HEK293 (cell line): Measurements from ENCODE around the gene MED29.
A peak's percentile ranks its signal among the peaks of the same experiment; 100 is the strongest.

Experiments used
- BCL11B ChIP-seq: fragments of 450-650 bp; formaldehyde crosslinking; IDR thresholded peaks from 2 replicates; pipeline ENCODE4 v1.5.1; 2016; ENCODE audit warnings: low read depth, missing biosample characterization, missing genetic modification characterization
- EGR2 ChIP-seq: fragments of 450-650 bp; formaldehyde crosslinking; IDR thresholded peaks from 2 replicates; pipeline ENCODE4 v1.5.1; 2016; ENCODE audit warnings: low read depth, missing biosample characterization, missing genetic modification characterization
- INSM2 ChIP-seq: fragments of 450-650 bp; formaldehyde crosslinking; IDR thresholded peaks from 2 replicates; pipeline ENCODE4 v1.5.1; 2016; ENCODE audit warnings: missing biosample characterization, missing genetic modification characterization
- KLF8 ChIP-seq: fragments of 450-650 bp; formaldehyde crosslinking; IDR thresholded peaks from 2 replicates; pipeline ENCODE4 v1.5.1; 2016; ENCODE audit warnings: missing biosample characterization, missing genetic modification characterization
- PATZ1 ChIP-seq: fragments of 450-650 bp; formaldehyde crosslinking; IDR thresholded peaks from 2 replicates; pipeline ENCODE4 v1.5.1; 2016; ENCODE audit warnings: missing biosample characterization, missing genetic modification characterization
- PRDM4 ChIP-seq: fragments of 450-650 bp; formaldehyde crosslinking; IDR thresholded peaks from 2 replicates; pipeline ENCODE4 v1.5.1; 2017; ENCODE audit warnings: missing biosample characterization, missing genetic modification characterization
- SETDB1 ChIP-seq: IDR thresholded peaks from one replicate; pipeline ENCODE4 v1.6.1; 2017; ENCODE audit warnings: mild to moderate bottlenecking, low read length, moderate library complexity, mixed read lengths; ENCODE audit not compliant: insufficient read length
- WT1 ChIP-seq: fragments of 450-650 bp; formaldehyde crosslinking; IDR thresholded peaks from 2 replicates; pipeline ENCODE4 v1.5.1; 2016; ENCODE audit warnings: missing biosample characterization, missing genetic modification characterization
- ZBTB10 ChIP-seq: fragments of 450-650 bp; formaldehyde crosslinking; IDR thresholded peaks from 2 replicates; pipeline ENCODE4 v1.5.1; 2016; ENCODE audit warnings: missing biosample characterization, missing genetic modification characterization
- ZBTB17 ChIP-seq: fragments of 450-650 bp; formaldehyde crosslinking; IDR thresholded peaks from 2 replicates; pipeline ENCODE4 v1.5.1; 2016; ENCODE audit warnings: missing biosample characterization, missing genetic modification characterization
- ZBTB48 ChIP-seq: fragments of 450-650 bp; formaldehyde crosslinking; IDR thresholded peaks from 2 replicates; pipeline ENCODE4 v1.5.1; 2016; ENCODE audit warnings: missing biosample characterization, missing genetic modification characterization
- ZBTB7A ChIP-seq: fragments of 450-650 bp; formaldehyde crosslinking; IDR thresholded peaks from 2 replicates; pipeline ENCODE4 v1.5.1; 2016; ENCODE audit warnings: low read depth, missing biosample characterization, missing genetic modification characterization
- ZFP37 ChIP-seq: fragments of 450-650 bp; formaldehyde crosslinking; IDR thresholded peaks from 2 replicates; pipeline ENCODE4 v1.5.1; 2016; ENCODE audit warnings: missing biosample characterization, missing genetic modification characterization
- ZNF112 ChIP-seq: fragments of 450-650 bp; formaldehyde crosslinking; IDR thresholded peaks from 2 replicates; pipeline ENCODE4 v1.5.0; 2017; ENCODE audit warnings: missing biosample characterization, missing genetic modification characterization
- ZNF138 ChIP-seq: fragments of 450-650 bp; formaldehyde crosslinking; IDR thresholded peaks from 2 replicates; pipeline ENCODE4 v1.5.1; 2016; ENCODE audit warnings: missing biosample characterization, missing genetic modification characterization, borderline replicate concordance
- ZNF157 ChIP-seq: fragments of 450-650 bp; formaldehyde crosslinking; IDR thresholded peaks from 2 replicates; pipeline ENCODE4 v1.5.1; 2016; ENCODE audit warnings: missing biosample characterization, missing genetic modification characterization
- ZNF16 ChIP-seq: fragments of 450-650 bp; formaldehyde crosslinking; IDR thresholded peaks from 2 replicates; pipeline ENCODE4 v1.5.1; 2016; ENCODE audit warnings: low read depth, missing biosample characterization, missing genetic modification characterization
- ZNF2 ChIP-seq: fragments of 450-650 bp; formaldehyde crosslinking; IDR thresholded peaks from 2 replicates; pipeline ENCODE4 v1.5.1; 2016; ENCODE audit warnings: missing biosample characterization, missing genetic modification characterization
- ZNF248 ChIP-seq: fragments of 450-650 bp; formaldehyde crosslinking; IDR thresholded peaks from 2 replicates; pipeline ENCODE4 v1.5.1; 2017; ENCODE audit warnings: missing biosample characterization, missing genetic modification characterization
- ZNF280C ChIP-seq: fragments of 450-650 bp; formaldehyde crosslinking; IDR thresholded peaks from 2 replicates; pipeline ENCODE4 v1.5.1; 2016; ENCODE audit warnings: missing biosample characterization, missing genetic modification characterization
- ZNF324 ChIP-seq: fragments of 450-650 bp; formaldehyde crosslinking; IDR thresholded peaks from 2 replicates; pipeline ENCODE4 v1.5.1; 2016; ENCODE audit warnings: missing biosample characterization, missing genetic modification characterization
- ZNF335 ChIP-seq: fragments of 450-650 bp; formaldehyde crosslinking; conservative IDR thresholded peaks from 2 replicates; pipeline ENCODE4 v1.5.1; 2016; ENCODE audit warnings: missing biosample characterization, missing genetic modification characterization
- ZNF366 ChIP-seq: fragments of 450-650 bp; formaldehyde crosslinking; conservative IDR thresholded peaks from 2 replicates; pipeline ENCODE4 v1.5.1; 2016; ENCODE audit warnings: missing biosample characterization, missing genetic modification characterization
- ZNF391 ChIP-seq: fragments of 450-650 bp; formaldehyde crosslinking; IDR thresholded peaks from 2 replicates; pipeline ENCODE4 v1.5.1; 2016; ENCODE audit warnings: low read depth, missing biosample characterization, missing genetic modification characterization, borderline replicate concordance
- ZNF433 ChIP-seq: fragments of 450-650 bp; formaldehyde crosslinking; IDR thresholded peaks from 2 replicates; pipeline ENCODE4 v1.5.1; 2016; ENCODE audit warnings: missing biosample characterization, missing genetic modification characterization, low read depth
- ZNF626 ChIP-seq: fragments of 450-650 bp; sonication (Bioruptor Pico); formaldehyde crosslinking; IDR thresholded peaks from 2 replicates; pipeline ENCODE4 v1.5.1; 2018; ENCODE audit warnings: missing biosample characterization, missing genetic modification characterization, inconsistent platforms
- ZNF658 ChIP-seq: fragments of 450-650 bp; formaldehyde crosslinking; IDR thresholded peaks from 2 replicates; pipeline ENCODE4; 2016; ENCODE audit warnings: missing biosample characterization, missing genetic modification characterization
- ZNF664 ChIP-seq: fragments of 450-650 bp; formaldehyde crosslinking; IDR thresholded peaks from 2 replicates; pipeline ENCODE4 v1.5.1; 2016; ENCODE audit warnings: missing biosample characterization, missing genetic modification characterization
- ZNF670 ChIP-seq: fragments of 450-650 bp; formaldehyde crosslinking; IDR thresholded peaks from 2 replicates; pipeline ENCODE4 v1.5.1; 2016; ENCODE audit warnings: missing biosample characterization, missing genetic modification characterization, low read depth
- ZXDB ChIP-seq: fragments of 450-650 bp; formaldehyde crosslinking; IDR thresholded peaks from 2 replicates; pipeline ENCODE4 v1.5.1; 2016; ENCODE audit warnings: missing biosample characterization, missing genetic modification characterization

MED29 gene

GRCh38 chr19:39405958-39406655 is 14.9 kb downstream of the MED29 start (continued):
- TF ChIP-seq INSM2 (tag by site-specific recombination), result no peak
- peak; percentile 65; the same call in 1 of the 2 replicates for TF ChIP-seq ZXDB (tag by site-specific recombination)
- no peak for TF ChIP-seq ZNF626 (tag by site-specific recombination)
- TF ChIP-seq ZNF335 (tag by site-specific recombination), result peak; percentile 96
- no peak for TF ChIP-seq ZNF16 (tag by site-specific recombination)
- no peak for TF ChIP-seq SETDB1
- no peak for TF ChIP-seq ZNF248 (tag by site-specific recombination)
- peak; percentile 95 for TF ChIP-seq ZBTB10 (tag by site-specific recombination)
- peak; percentile 86; the same call in 1 of the 2 replicates for TF ChIP-seq BCL11B
- 0 out of 2 replicates have a peak, but pooled peaks have one; percentile 6 for TF ChIP-seq ZNF2 (tag by site-specific recombination)
- peak; percentile 69; the same call in 1 of the 2 replicates for TF ChIP-seq ZNF391 (tag by site-specific recombination)
- peak; percentile 61 for TF ChIP-seq EGR2 (tag by site-specific recombination)
- TF ChIP-seq PATZ1 (tag by site-specific recombination), result peak; percentile 95
- TF ChIP-seq ZFP37 (tag by site-specific recombination), result no peak
- TF ChIP-seq ZBTB7A, result peak; percentile 94
- TF ChIP-seq ZNF324 (tag by site-specific recombination), result peak; percentile 41; the same call in 1 of the 2 replicates
- TF ChIP-seq ZNF112 (tag by site-specific recombination), result no peak
- peak; percentile 84 for TF ChIP-seq ZBTB48 (tag by site-specific recombination)
- TF ChIP-seq ZNF658, result no peak
- peak; percentile 33; the same call in 1 of the 2 replicates for TF ChIP-seq PRDM4 (tag by site-specific recombination)
- peak; percentile 60; the same call in 1 of the 2 replicates for TF ChIP-seq WT1 (tag by site-specific recombination)
- peak; percentile 46 for TF ChIP-seq ZNF157 (tag by site-specific recombination)
- TF ChIP-seq ZBTB17 (tag by site-specific recombination), result peak; percentile 75
- TF ChIP-seq ZNF670 (tag by site-specific recombination), result no peak
- TF ChIP-seq KLF8 (tag by site-specific recombination), result peak; percentile 80
- TF ChIP-seq ZNF280C (tag by site-specific recombination), result no peak
- TF ChIP-seq ZNF366 (tag by site-specific recombination), result peak; percentile 86
- peak; percentile 42; the same call in 1 of the 2 replicates for TF ChIP-seq ZNF138 (tag by site-specific recombination)
- no peak for TF ChIP-seq ZNF664 (tag by site-specific recombination)
- TF ChIP-seq ZNF433 (tag by site-specific recombination), result no peak
